Stimulated activated CD8-positive, alpha-beta memory T cell treated with anti-CD3 and anti-CD28 coated beads, Interleukin-15, amount 100 ng/mL, for 24 hours (primary cell): ENCODE data around the gene FSTL4.

Experiments used
- DNase-seq: peaks from one replicate; pipeline ENCODE4 v3.0.0-alpha.2; 2020; ENCODE audit warnings: low read depth

FSTL4 gene

DNA sequence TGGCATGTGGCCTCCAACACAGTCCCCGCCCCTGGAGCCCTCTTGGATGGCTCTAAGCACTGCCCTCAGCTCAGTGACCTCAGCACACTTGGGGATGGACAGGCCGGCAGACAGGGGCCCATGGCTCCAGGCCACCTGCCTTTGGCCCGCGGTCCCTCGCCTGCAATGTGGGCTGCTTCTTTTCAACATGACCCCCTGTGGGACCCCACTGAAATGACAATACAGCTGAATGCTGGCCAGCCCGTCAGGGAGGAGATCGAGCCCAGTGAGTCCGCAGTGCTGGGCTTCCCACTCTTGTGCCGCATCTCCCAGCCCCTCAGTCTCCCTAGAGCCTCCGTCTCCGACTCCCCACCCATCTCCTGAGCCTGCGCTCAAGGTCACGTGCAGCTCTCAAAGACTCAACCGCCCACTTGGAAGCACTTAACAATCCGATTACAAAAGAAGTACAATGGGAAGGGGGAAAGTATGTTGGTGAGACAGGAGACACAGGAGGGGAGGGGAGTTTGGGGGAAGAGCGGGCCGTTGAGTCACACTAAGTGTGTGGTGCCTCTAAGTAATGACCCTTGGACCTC, 321.6 kb downstream of the FSTL4 start:
- DNase-seq: no peak

DNA sequence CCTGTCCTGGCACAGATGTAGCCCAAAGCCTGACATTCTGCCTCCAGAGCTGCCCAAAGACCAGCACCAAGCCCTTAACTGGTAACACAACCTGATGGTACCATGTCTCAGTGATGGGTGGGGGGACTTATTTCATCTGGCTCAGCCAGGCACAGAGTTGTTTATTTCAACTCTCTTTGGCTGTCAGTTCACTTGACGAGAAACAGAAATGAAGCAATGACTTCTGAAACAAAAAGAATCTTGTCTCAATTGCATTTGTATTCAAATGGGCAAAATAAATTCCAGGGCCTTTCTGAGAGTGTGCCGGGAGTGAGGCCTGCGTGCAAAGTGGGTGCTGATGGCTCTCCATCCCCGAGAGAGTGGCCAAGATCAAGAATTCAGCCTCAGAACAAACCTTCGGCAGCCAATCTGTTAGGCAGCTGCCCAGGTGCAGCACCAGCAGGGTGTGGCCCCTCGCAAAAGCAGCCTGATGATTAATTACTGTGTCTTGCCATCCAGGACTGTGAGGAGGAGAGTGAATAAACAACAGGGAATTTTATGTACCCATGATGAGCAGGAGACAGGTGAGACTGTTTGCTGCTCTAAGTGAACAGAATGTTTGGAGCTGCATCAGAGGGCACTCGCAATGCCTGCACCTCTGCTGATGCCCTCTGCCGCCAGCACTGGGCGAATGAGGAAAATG, 322.5 kb downstream of the FSTL4 start:
- no peak for DNase-seq

- no peak for DNase-seq
Measured at GRCh38 chr5:133287500-133287899, 324.8 kb downstream of the FSTL4 start.

DNA sequence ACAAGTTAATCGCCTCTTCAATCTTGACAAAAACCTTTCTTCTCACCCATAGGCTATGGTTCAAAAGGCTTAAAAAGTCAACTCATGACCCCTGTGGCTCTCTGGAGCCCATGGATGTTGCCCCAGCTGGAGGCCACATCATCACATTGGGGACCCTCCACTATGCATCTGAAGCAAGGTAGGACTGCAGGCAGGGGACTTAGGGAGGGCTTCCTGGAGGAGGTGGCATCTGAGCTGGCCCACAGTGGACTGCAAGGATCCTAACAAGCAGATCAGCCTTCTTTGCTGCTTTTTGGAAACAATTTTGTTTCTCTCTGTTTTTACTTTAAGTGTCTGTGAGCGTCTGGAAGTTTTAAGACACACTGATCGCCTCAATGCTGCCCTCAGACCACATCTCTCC, 325.9 kb downstream of the FSTL4 start:
- DNase-seq: no peak

DNA sequence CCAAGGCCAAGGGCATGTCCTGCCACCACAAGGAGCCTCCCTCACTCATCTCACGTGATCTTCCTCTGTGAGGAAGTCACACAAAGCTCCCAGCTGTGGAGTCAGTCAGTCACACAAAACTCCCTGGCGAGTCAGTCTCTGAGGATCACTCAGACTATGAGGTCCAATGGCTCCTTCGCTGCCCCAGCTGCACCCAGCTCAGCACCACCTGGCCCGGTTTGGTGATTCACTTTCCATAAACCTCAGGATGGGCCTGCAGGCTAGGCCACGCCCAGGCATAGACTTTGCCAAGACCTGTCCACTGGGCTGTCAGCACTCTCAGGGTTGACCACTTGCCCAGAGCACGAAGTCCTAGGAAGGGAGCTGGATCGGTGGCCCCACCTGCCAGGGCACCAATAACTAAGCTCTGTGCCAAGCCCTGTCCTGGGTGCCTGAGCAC, 326.7 kb downstream of the FSTL4 start:
- DNase-seq: no peak

- no peak for DNase-seq
Measured at GRCh38 chr5:133284306-133284705, 328.0 kb downstream of the FSTL4 start.

DNA sequence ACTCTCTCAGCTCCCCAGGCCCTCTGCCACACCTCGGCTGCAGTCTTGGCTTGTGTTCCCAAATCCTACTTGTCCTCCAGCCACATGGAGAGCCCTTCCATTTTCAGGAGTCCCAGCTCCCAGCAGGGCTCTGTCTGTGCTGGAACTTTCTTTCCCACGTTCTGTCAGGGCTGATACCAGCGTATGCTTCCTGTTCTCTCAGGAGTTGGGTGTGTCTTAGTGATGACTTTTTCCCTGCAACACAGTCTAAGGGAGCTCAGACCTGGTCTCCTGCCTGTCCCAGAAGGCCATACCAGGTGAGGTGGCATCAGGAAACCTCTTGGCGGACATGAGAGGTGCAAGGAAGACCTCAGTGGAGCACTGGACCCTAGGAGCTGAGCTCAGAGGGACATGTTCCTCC, 334.0 kb downstream of the FSTL4 start:
- no peak for DNase-seq

- no peak for DNase-seq
Measured at GRCh38 chr5:133277744-133278143, 334.6 kb downstream of the FSTL4 start.

DNA sequence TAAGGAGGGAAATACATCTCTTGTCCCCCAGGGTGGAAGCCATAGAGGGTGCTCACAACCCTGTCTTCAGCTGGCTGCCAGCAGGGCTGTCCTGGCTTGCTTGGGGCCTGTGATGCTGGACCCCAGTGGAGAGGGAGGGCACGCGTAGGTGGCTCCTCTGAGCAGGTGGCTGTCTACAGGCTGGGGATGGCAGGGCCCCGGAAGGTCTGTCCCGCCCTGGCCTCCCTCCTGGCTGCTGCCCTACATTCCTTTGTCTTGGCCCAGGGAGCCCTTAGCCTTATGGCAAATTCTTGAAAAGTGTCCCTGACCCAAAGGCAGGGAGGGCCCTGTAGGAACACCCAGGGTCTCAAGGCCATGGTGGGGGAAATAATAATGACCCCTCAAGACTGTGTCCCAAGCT, 336.2 kb downstream of the FSTL4 start:
- no peak for DNase-seq

- DNase-seq: no peak
Measured at GRCh38 chr5:133275631-133276030, 336.7 kb downstream of the FSTL4 start.

GRCh38 chr5:133274597-133274935, 337.8 kb downstream of the FSTL4 start:
- DNase-seq: no peak

GRCh38 chr5:133273661-133274596, 338.4 kb downstream of the FSTL4 start:
- DNase-seq: no peak

DNA sequence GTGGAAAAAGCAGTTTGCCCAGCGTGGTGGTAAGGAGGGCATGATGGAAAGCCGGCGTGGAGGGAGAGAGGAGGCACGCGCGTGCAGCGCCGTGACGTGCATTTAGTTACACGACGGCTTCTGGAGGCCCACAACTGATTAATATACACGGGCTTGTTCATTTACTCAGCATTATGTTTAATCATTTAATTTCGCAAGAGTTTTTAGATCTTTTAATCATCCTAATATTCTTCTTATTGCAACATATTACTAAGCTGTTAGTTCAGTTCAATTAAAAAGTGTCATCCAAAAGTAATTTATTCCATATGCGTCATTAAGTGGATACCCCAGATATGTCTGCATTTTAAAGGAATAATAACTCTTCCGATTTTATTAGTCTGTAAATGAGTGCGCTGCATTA, 340.0 kb downstream of the FSTL4 start:
- DNase-seq: no peak

DNA sequence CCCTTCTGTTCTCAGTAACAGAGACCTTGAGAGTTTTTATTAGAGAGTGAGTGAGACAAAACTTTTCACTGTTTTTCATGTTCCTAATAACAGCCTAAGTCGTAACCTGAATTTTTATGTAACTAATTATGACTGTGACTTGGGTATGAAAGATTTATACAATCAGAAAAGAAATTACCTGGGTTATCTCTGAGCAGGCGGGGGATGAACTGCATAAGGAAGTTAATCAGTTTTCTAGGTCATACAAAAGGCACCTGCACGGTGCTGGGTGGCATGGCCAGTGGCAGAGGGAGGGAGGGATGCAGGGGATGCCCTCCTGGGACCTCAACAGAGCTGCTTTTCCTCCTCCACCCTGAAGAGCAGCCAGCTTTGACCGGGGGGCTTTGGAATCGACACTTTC, 340.7 kb downstream of the FSTL4 start:
- DNase-seq: no peak

DNA sequence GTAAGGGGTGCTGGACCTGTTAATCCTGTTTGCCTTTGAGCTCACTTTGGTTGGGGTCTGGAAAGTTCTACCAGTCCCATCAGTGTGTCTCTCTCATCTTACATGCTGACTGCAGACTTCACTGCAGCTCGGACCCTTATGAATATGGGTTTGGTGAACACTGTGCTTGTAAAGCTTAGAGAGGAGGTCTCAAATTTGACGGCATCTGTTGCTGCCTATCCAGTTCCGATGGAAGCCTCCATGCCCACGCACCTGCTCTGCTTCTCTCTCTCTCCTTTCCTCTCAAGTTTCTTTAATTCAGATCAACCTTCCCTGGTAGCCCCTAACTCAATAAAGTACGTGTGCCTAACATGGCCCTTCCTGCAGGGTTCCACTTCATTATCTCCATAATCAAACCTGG, 342.6 kb downstream of the FSTL4 start:
- no peak for DNase-seq

DNA sequence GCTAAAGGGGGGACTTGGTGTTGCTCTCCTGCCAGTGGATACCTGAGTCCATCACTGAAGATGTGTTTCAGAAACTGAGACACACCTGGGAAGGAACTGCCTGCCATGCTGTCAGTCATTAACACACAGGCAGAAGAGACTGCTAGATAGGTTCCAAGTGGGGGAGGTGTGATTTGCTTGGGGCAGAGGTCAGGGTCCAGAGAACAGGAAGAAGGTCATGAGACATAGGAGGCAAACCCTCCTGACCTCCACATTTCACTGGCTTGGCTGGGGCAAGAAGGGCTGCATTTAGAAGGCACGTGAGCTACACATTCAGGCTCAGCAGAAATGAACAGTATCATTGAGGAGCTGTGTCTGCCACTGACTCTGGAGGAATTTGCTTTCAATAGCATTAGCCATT, 344.7 kb downstream of the FSTL4 start:
- DNase-seq: no peak

GRCh38 chr5:133266966-133267365, 345.4 kb downstream of the FSTL4 start:
- DNase-seq: no peak

DNA sequence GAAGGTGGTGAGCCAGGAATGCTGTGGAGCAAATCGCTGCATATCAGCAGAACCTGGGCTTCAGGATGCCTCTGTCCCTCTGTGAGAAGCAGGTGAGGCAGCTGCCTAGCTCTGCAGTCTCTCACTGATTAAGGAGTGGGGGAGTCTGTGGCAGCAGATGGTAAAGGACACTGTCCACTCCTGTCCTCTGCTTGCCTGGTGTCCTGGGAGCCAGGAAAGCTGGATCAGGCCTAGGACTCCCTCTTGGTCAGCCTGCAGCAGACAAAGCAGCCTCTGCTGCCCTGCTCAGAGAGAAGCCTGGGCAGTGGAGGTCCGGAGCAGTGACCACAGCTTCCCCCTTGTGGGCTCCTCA, 345.8 kb downstream of the FSTL4 start:
- no peak for DNase-seq

GRCh38 chr5:133265720-133266526, 346.4 kb downstream of the FSTL4 start:
- no peak for DNase-seq

DNA sequence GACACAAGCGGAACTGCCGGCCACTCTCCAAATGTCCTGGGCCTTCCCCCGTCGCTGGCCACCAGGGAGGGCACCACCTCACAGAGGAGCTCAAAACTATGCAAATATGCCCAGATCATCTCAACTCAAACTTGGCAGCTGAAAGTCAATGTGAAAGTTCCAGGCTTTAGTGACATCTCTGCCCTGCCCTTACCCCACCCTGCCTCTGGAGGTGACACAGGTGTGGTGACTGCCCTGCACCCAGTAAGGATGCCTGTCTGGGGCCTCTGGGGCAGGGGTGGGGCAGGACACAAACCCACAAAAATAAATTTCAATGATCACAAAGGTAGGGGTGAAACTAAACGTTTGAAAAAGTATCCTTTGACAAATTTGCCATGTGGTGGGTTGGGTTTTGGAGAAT, 347.1 kb downstream of the FSTL4 start:
- DNase-seq: no peak

DNA sequence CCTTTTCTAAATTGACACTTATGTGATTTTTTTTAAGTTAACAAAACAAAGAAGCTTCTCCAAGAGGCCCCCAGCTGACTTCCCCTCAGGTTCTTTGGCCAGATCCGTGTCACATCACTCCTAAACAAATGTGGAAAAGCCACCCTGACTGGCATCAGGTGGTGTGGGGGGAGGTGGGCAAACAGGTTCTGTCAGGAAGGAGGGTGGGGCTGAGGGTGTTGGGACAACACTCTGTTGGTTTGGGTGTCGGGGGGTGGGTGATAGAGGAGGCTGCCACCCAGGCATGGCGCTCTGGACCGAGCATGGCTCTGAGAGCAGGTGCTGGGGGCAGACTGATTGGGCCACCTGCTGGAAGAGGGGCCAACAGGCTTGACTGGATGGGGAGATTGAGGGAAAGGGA, 349.7 kb downstream of the FSTL4 start:
- DNase-seq: no peak

DNA sequence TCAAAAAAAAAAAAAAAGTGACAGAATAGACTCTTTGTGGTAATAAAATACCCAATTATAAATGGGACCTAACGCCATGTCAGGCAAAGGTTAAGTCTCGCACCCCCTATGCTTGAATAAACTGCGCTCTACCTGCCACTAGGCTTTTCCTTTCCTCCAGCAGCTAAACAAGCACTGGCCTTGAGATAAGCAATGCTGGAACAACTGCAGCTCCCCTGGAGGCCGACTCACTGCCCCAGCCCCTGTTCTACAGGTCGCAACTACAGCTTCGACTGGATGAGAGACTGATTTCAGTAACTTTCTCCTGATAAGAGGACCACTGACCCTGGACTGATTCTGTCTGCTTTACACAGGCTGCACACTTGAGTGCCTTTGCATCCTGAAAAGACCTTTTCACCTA, 350.3 kb downstream of the FSTL4 start:
- DNase-seq: no peak

DNA sequence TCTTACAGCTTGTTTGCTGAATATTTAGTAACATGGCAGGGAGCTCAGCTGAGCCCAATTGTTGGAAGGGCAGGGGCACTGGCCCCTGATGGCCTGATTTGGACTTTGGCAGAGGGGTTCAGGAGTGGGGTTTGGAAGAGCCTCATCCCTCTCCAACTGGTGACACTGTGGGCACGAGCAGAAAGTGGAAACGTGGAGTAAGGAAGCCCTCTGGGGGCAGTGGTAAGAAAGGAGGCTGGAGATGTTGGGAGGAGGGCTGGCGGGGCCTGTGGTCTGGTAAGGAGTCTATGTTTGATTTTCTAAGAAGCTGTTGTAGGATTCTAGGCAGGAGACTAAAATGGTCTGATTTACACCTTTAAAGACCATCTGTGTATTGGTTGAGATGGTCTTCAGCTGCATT, 351.6 kb downstream of the FSTL4 start:
- no peak for DNase-seq
